Measurements from ENCODE around the gene ODF2L.

ODF2L gene

GRCh38 chr1:86303041-86303690 is 93.0 kb downstream of the ODF2L start:
- no peak for FAIRE-seq
